ENCODE measurements around the gene GALNT10. TPM values are rescaled to one million over a fixed set of nuclear protein-coding genes. Genes with fewer than 3 reads are reported as not detected.

Gene GALNT10
- total RNA-seq, 1 experiment from 2014 or later, result 68.2 TPM

- intact Hi-C loops (cut with micrococcal nuclease; ENCODE audit: unreplicated experiment), result no loop called here
- no TSS peak for BruUV-seq (replicated peaks)
- TF ChIP-seq CTCF (IDR thresholded peaks at IDR 0.05; ENCODE audit: unreplicated experiment), result no peak
- CTCF ChIA-PET, result no interaction called here
- Mint-ChIP-seq H3K27ac (ENCODE audit: unreplicated experiment) (no peak overlapping the region), H3K4me3 (ENCODE audit: low read depth, unreplicated experiment) (no peak overlapping the region), H3K9me3 (ENCODE audit: low read depth, unreplicated experiment) (no peaks in the 10 kb centered on the region), H3K36me3 (ENCODE audit: insufficient read depth, unreplicated experiment) (no peaks in the 10 kb centered on the region), H3K4me1 (ENCODE audit: low read depth, unreplicated experiment) (peaks cover 9% of the 10 kb centered on the region), H3K27me3 (ENCODE audit: unreplicated experiment) (no peaks in the 10 kb centered on the region)
- DNase-seq, result no peak
Observed at GRCh38 chr5:154317916-154318315, 127.4 kb downstream of the GALNT10 start.

GRCh38 chr5:154318691-154319090 is 128.2 kb downstream of the GALNT10 start:
- CTCF ChIA-PET, result no interaction called here
- TF ChIP-seq CTCF (IDR thresholded peaks at IDR 0.05; ENCODE audit: unreplicated experiment), result no peak
- DNase-seq, result no peak
- no TSS peak for BruUV-seq (replicated peaks)
- H3K27me3 Mint-ChIP-seq (ENCODE audit: unreplicated experiment), result no peaks in the 10 kb centered on the region
- no peaks in the 10 kb centered on the region for H3K36me3 Mint-ChIP-seq (ENCODE audit: insufficient read depth, unreplicated experiment)
- peaks cover 2% of the 10 kb centered on the region for H3K4me1 Mint-ChIP-seq (ENCODE audit: low read depth, unreplicated experiment)
- no peak overlapping the region for H3K27ac Mint-ChIP-seq (ENCODE audit: unreplicated experiment)
- no peaks in the 10 kb centered on the region for H3K9me3 Mint-ChIP-seq (ENCODE audit: low read depth, unreplicated experiment)
- intact Hi-C loops (cut with micrococcal nuclease; ENCODE audit: unreplicated experiment), result no loop called here
- no peak overlapping the region for H3K4me3 Mint-ChIP-seq (ENCODE audit: low read depth, unreplicated experiment)

GRCh38 chr5:154319736-154320135 is 129.2 kb downstream of the GALNT10 start:
- CTCF ChIA-PET, result no interaction called here
- BruUV-seq (replicated peaks), result no TSS peak
- no peak for TF ChIP-seq CTCF (IDR thresholded peaks at IDR 0.05; ENCODE audit: unreplicated experiment)
- H3K9me3 Mint-ChIP-seq (ENCODE audit: low read depth, unreplicated experiment), result no peaks in the 10 kb centered on the region
- no peak overlapping the region for H3K4me3 Mint-ChIP-seq (ENCODE audit: low read depth, unreplicated experiment)
- no peak overlapping the region for H3K27ac Mint-ChIP-seq (ENCODE audit: unreplicated experiment)
- no peaks in the 10 kb centered on the region for H3K36me3 Mint-ChIP-seq (ENCODE audit: insufficient read depth, unreplicated experiment)
- no peaks in the 10 kb centered on the region for H3K4me1 Mint-ChIP-seq (ENCODE audit: low read depth, unreplicated experiment)
- no peaks in the 10 kb centered on the region for H3K27me3 Mint-ChIP-seq (ENCODE audit: unreplicated experiment)
- intact Hi-C loops (cut with micrococcal nuclease; ENCODE audit: unreplicated experiment), result no loop called here
- no peak for DNase-seq

GRCh38 chr5:154320224-154321089 is 129.9 kb downstream of the GALNT10 start:
- no TSS peak for BruUV-seq (replicated peaks)
- no peaks in the 10 kb centered on the region for H3K36me3 Mint-ChIP-seq (ENCODE audit: insufficient read depth, unreplicated experiment)
- no peak for DNase-seq
- no peaks in the 10 kb centered on the region for H3K9me3 Mint-ChIP-seq (ENCODE audit: low read depth, unreplicated experiment)
- no peaks in the 10 kb centered on the region for H3K27me3 Mint-ChIP-seq (ENCODE audit: unreplicated experiment)
- CTCF ChIA-PET, result no interaction called here
- intact Hi-C loops (cut with micrococcal nuclease; ENCODE audit: unreplicated experiment), result no loop called here
- no peak overlapping the region for H3K4me3 Mint-ChIP-seq (ENCODE audit: low read depth, unreplicated experiment)
- no peak for TF ChIP-seq CTCF (IDR thresholded peaks at IDR 0.05; ENCODE audit: unreplicated experiment)
- H3K4me1 Mint-ChIP-seq (ENCODE audit: low read depth, unreplicated experiment), result no peaks in the 10 kb centered on the region
- H3K27ac Mint-ChIP-seq (ENCODE audit: unreplicated experiment), result no peak overlapping the region
